Measurements from ENCODE around the gene GCC1.

GCC1 gene

DNA sequence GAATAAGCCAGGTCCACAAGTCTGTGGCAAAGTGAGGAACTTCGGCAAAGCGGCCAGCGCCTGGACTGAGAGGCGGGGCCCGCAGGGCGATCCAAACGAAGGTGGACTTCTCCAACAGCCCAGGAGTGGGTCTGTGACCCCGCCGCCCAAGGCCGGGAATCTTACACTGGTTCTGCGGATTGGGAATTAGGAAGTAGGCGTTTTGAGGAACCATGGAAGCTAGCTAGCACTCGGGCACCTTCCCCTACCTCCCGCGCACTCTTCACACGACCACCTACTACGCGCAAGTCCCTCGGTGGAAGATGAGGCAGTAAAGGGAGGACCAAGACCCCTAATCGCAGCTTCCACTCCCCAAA, 2.2 kb upstream of the GCC1 start:
- Histone ChIP-seq H3K4me3 (ENCODE audit: severe bottlenecking) (peak overlapping the region; percentile 77), H3K4me1 (ENCODE audit: insufficient read depth, poor library complexity, severe bottlenecking) (peaks cover 5% of the 10 kb centered on the region), H3K27ac (ENCODE audit: poor library complexity, severe bottlenecking) (no peak overlapping the region)

DNA sequence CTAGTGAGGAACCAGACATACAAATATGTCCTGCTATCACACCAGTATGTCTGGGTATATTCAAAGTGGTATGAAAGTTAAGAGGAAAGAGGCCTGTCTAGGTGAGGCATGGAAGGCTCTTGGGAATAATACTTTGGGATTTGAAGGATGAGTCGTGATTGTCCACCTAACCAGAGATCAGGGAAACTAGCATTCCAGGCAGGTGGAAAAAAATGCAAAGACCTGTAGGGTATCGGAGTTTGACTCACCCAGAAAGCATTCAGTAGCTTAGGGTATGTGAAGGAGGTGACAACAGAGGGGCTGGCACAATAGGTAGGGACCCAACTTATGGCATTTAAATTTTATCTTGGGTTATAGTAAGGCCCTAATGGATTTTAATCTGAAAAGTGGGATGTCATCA, 950 bp upstream of the GCC1 start:
- ATAC-seq (ENCODE audit: low read depth) (no peak), DNase-seq (ENCODE audit: low spot score) (no peak)
- Histone ChIP-seq H3K4me3 (ENCODE audit: severe bottlenecking) (no peak overlapping the region), H3K27ac (ENCODE audit: poor library complexity, severe bottlenecking) (no peak overlapping the region), H3K4me1 (ENCODE audit: insufficient read depth, poor library complexity, severe bottlenecking) (peaks cover 5% of the 10 kb centered on the region), H3K9me3 (ENCODE audit: severe bottlenecking) (no peaks in the 10 kb centered on the region), H3K27me3 (ENCODE audit: insufficient read depth, poor library complexity, severe bottlenecking) (no peaks in the 10 kb centered on the region), H3K36me3 (ENCODE audit: low read depth) (peaks cover 41% of the 10 kb centered on the region)
- TF ChIP-seq, protein P1, sequence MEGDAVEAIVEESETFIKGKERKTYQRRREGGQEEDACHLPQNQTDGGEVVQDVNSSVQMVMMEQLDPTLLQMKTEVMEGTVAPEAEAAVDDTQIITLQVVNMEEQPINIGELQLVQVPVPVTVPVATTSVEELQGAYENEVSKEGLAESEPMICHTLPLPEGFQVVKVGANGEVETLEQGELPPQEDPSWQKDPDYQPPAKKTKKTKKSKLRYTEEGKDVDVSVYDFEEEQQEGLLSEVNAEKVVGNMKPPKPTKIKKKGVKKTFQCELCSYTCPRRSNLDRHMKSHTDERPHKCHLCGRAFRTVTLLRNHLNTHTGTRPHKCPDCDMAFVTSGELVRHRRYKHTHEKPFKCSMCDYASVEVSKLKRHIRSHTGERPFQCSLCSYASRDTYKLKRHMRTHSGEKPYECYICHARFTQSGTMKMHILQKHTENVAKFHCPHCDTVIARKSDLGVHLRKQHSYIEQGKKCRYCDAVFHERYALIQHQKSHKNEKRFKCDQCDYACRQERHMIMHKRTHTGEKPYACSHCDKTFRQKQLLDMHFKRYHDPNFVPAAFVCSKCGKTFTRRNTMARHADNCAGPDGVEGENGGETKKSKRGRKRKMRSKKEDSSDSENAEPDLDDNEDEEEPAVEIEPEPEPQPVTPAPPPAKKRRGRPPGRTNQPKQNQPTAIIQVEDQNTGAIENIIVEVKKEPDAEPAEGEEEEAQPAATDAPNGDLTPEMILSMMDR (IDR thresholded peaks at IDR 0.05; ENCODE audit: poor library complexity, severe bottlenecking) = no peak

More for the DNA sequence above, 2.2 kb upstream of the GCC1 start:
- H3K27me3 ChIP-seq (ENCODE audit: insufficient read depth, poor library complexity, severe bottlenecking) = no peaks in the 10 kb centered on the region
- H3K9me3 ChIP-seq (ENCODE audit: severe bottlenecking) = no peaks in the 10 kb centered on the region
- TF ChIP-seq, protein P1 (IDR thresholded peaks at IDR 0.05; ENCODE audit: poor library complexity, severe bottlenecking) = no peak
- H3K36me3 ChIP-seq (ENCODE audit: low read depth) = peaks cover 31% of the 10 kb centered on the region
- DNase-seq (ENCODE audit: low spot score) (no peak), ATAC-seq (ENCODE audit: low read depth) (no peak)

DNA sequence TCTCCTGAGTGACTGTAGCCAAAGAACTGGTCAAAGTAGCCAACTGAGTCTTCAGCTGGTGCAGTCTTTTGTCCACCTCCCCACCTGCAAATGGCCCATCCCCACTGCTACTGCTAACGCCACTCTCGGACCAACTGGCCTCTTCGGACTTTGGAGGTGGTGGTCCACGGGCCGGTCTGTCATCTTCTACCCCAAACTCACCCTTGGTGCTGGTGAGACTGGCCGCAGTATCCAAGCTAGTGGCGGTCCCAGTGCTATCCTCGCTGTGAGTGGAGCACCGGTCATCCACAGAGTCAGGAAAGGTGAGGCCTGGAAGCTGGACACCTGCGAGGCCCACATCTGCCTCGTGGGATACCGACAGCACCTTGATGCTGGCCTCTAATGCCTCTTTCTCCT, 750 bp downstream of the GCC1 start:
- TF ChIP-seq, protein P1 (IDR thresholded peaks at IDR 0.05; ENCODE audit: poor library complexity, severe bottlenecking) = no peak
- DNase-seq (ENCODE audit: low spot score) = no peak
- H3K4me1 ChIP-seq (ENCODE audit: insufficient read depth, poor library complexity, severe bottlenecking) = peaks cover 5% of the 10 kb centered on the region
- H3K27ac ChIP-seq (ENCODE audit: poor library complexity, severe bottlenecking) = no peak overlapping the region
- no peaks in the 10 kb centered on the region for H3K9me3 ChIP-seq (ENCODE audit: severe bottlenecking)
- peaks cover 44% of the 10 kb centered on the region for H3K36me3 ChIP-seq (ENCODE audit: low read depth)
- peak overlapping the region; percentile 100 for H3K4me3 ChIP-seq (ENCODE audit: severe bottlenecking)
- no peak for ATAC-seq (ENCODE audit: low read depth)
- no peaks in the 10 kb centered on the region for H3K27me3 ChIP-seq (ENCODE audit: insufficient read depth, poor library complexity, severe bottlenecking)

DNA sequence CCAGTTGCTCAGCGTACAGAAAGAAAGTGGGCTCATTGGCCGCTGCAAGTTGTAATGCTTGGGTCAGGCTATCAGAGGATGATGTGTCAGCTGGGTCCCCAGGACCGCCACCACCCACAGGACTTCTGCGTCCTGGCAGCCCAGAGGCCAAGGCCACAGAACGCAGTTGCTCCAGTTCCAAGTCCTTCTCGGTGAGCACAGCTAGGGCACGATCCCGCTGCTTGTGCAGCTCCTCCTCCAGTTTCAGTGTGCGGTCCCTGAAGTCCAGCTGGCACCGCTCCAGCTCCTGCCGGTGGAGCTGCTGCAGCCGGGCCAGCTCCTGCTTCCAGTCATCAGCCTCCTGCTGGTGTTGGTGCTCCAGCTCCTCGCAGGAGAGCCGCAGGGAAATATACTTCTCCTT, 3.0 kb downstream of the GCC1 start:
- H3K4me1 ChIP-seq (ENCODE audit: insufficient read depth, poor library complexity, severe bottlenecking) = peaks cover 5% of the 10 kb centered on the region

DNA sequence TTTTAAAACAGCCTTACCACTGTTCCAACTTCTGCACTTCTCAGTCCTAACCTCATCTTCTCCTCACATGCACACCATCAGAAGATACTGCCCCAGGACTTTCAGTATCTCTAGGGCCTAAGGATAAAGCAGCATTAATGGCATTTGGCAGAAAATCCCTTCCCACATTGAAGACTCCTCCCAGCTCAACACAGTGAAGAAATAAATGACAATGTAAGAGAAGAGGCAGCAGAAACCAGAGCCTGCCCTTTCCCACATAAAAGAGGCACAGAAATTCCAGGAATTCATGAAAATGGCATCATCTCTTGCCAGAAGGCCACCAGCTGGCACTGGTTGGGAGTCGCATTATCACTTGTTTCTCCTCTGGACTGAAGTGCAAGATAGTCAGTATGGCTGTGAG, 3.7 kb downstream of the GCC1 start:
- DNase-seq (ENCODE audit: low spot score) (no peak), ATAC-seq (ENCODE audit: low read depth) (no peak)
- peaks cover 5% of the 10 kb centered on the region for H3K4me1 ChIP-seq (ENCODE audit: insufficient read depth, poor library complexity, severe bottlenecking)
- no peaks in the 10 kb centered on the region for H3K27me3 ChIP-seq (ENCODE audit: insufficient read depth, poor library complexity, severe bottlenecking)
- TF ChIP-seq, protein P1 (IDR thresholded peaks at IDR 0.05; ENCODE audit: poor library complexity, severe bottlenecking) = no peak
- H3K9me3 ChIP-seq (ENCODE audit: severe bottlenecking) = no peaks in the 10 kb centered on the region
- H3K4me3 ChIP-seq (ENCODE audit: severe bottlenecking) = no peak overlapping the region
- H3K27ac ChIP-seq (ENCODE audit: poor library complexity, severe bottlenecking) = no peak overlapping the region
- H3K36me3 ChIP-seq (ENCODE audit: low read depth) = peaks cover 42% of the 10 kb centered on the region

More for the DNA sequence above, 3.0 kb downstream of the GCC1 start:
- H3K27ac ChIP-seq (ENCODE audit: poor library complexity, severe bottlenecking) = no peak overlapping the region
- no peak for DNase-seq (ENCODE audit: low spot score)
- ATAC-seq (ENCODE audit: low read depth) = no peak
- TF ChIP-seq, protein P1 (IDR thresholded peaks at IDR 0.05; ENCODE audit: poor library complexity, severe bottlenecking) = no peak
- peaks cover 42% of the 10 kb centered on the region for H3K36me3 ChIP-seq (ENCODE audit: low read depth)
- no peaks in the 10 kb centered on the region for H3K9me3 ChIP-seq (ENCODE audit: severe bottlenecking)
- H3K27me3 ChIP-seq (ENCODE audit: insufficient read depth, poor library complexity, severe bottlenecking) = no peaks in the 10 kb centered on the region
- H3K4me3 ChIP-seq (ENCODE audit: severe bottlenecking) = no peak overlapping the region
